HuH-7.5 (cell line): ENCODE results near the gene COPB2.
A peak's percentile ranks its signal among the peaks of the same experiment; 100 is the strongest.
"Not testable (repeated sequence)": the region's sequence is repeated elsewhere in the genome, so short reads cannot be mapped to it uniquely, and the experiment has no call there.

Experiments used
- DNase-seq: peaks from one replicate; pipeline ENCODE4 v3.0.0; 2011; ENCODE audit warnings: low spot score

The COPB2 gene

GRCh38 chr3:139378587-139379241 lies 10.7 kb downstream of the COPB2 start:
- no peak for DNase-seq

- no peak for DNase-seq
Measured at GRCh38 chr3:139377378-139377777, 12.1 kb downstream of the COPB2 start.

GRCh38 chr3:139374099-139374498 lies 15.3 kb downstream of the COPB2 start:
- DNase-seq: no peak

- no peak for DNase-seq
Measured at GRCh38 chr3:139364549-139364948, 24.9 kb downstream of the COPB2 start.

- no peak for DNase-seq
Measured at GRCh38 chr3:139361276-139361675, 28.2 kb downstream of the COPB2 start.

- DNase-seq: no peak
Measured at GRCh38 chr3:139358841-139359562, 30.4 kb downstream of the COPB2 start.

GRCh38 chr3:139357899-139358298 lies 31.5 kb downstream of the COPB2 start:
- DNase-seq: no peak

- no peak for DNase-seq
Measured at GRCh38 chr3:139355891-139356290, 33.6 kb downstream of the COPB2 start.

- no peak for DNase-seq
Measured at GRCh38 chr3:139355476-139355875, 34.0 kb downstream of the COPB2 start.

- DNase-seq: no peak
Measured at GRCh38 chr3:139354661-139355060, 34.8 kb downstream of the COPB2 start.

- peak; percentile 15 for DNase-seq
Measured at GRCh38 chr3:139353920-139354556, 35.4 kb downstream of the COPB2 start.

GRCh38 chr3:139346771-139347170 lies 42.7 kb downstream of the COPB2 start:
- no peak for DNase-seq

- peak; percentile 46 for DNase-seq
Measured at GRCh38 chr3:139343895-139344856, 45.3 kb downstream of the COPB2 start, which contains the start of gene MRPS22. Gene MRPS22 (plus strand): TSS chr3:139344020. CDS start chr3:139344027, 7 bp downstream.

- DNase-seq: no peak
Measured at GRCh38 chr3:139342054-139342453, 47.4 kb downstream of the COPB2 start.

GRCh38 chr3:139340784-139341183 lies 48.7 kb downstream of the COPB2 start:
- no peak for DNase-seq

- DNase-seq: no peak
Measured at GRCh38 chr3:139339219-139339906, 50.1 kb downstream of the COPB2 start.

- no peak for DNase-seq
Measured at GRCh38 chr3:139338405-139338804, 51.0 kb downstream of the COPB2 start.

- DNase-seq: not testable (repeated sequence)
Measured at GRCh38 chr3:139334675-139335074, 54.8 kb downstream of the COPB2 start.

- DNase-seq: no peak
Measured at GRCh38 chr3:139332092-139332491, 57.4 kb downstream of the COPB2 start.

GRCh38 chr3:139329364-139329850 lies 60.0 kb downstream of the COPB2 start:
- DNase-seq: peak; percentile 79

- no peak for DNase-seq
Measured at GRCh38 chr3:139328356-139328755, 61.1 kb downstream of the COPB2 start.
